DMS153 (cell line): ENCODE results near the gene WDR7.

Experiments used
- DNase-seq: peaks from one replicate; lab custom pipeline; 2025; lab: John Stamatoyannopoulos, UW

Gene WDR7

GRCh38 chr18:57080479-57080878 lies 429.3 kb downstream of the WDR7 start:
- DNase-seq: no peak

- no peak for DNase-seq
Observed at GRCh38 chr18:57081899-57082298, 430.7 kb downstream of the WDR7 start.

GRCh38 chr18:57083485-57083884 lies 432.3 kb downstream of the WDR7 start:
- no peak for DNase-seq

- no peak for DNase-seq
Observed at GRCh38 chr18:57084331-57085271, 433.4 kb downstream of the WDR7 start.

GRCh38 chr18:57085371-57085770 lies 434.2 kb downstream of the WDR7 start:
- DNase-seq: no peak

GRCh38 chr18:57086163-57086562 lies 435.0 kb downstream of the WDR7 start:
- DNase-seq: no peak
